IPS-18c (cell line): Measurements from ENCODE around the gene UBE2QL1.
"Not testable (repeated sequence)": the region's sequence is repeated elsewhere in the genome, so short reads cannot be mapped to it uniquely, and the experiment has no call there.

Experiments
- H3K4me3 ChIP-seq: 2 replicates; pipeline ENCODE4 v1.7.0; 2013; ENCODE audit warnings: low read depth, mild to moderate bottlenecking, low read length, moderate library complexity; ENCODE audit not compliant: insufficient read depth
- H3K9me3 ChIP-seq: one replicate; pipeline ENCODE4 v1.6.1; 2013; ENCODE audit warnings: mild to moderate bottlenecking, low read length, moderate library complexity; ENCODE audit not compliant: control insufficient read depth, insufficient read depth

UBE2QL1 gene

GRCh38 chr5:6501701-6502100 lies 53.0 kb downstream of the UBE2QL1 start:
- H3K9me3 ChIP-seq = no peaks in the 10 kb centered on the region
- no peak overlapping the region for H3K4me3 ChIP-seq

GRCh38 chr5:6502421-6502820 lies 53.8 kb downstream of the UBE2QL1 start:
- no peaks in the 10 kb centered on the region for H3K9me3 ChIP-seq
- H3K4me3 ChIP-seq = no peak overlapping the region

DNA sequence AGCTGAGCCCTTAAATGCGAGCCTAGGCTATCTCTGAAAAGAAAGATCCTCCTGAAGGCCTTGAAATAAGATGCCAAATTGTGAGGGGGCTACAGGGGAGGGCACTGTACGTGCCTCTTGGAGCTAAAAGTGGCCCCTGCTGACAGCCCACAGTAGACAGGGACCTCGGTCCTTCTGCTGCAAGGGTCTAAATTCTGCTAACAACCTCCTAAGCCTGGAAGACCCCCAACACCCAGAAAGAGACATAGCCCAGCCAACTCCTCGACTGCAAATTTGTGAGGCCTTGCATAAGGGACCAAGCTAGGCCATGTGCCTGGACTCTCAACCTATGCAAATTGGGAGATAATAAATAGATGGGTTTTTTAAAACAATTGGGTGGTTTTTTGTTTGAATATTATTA lies 54.7 kb downstream of the UBE2QL1 start:
- Histone ChIP-seq H3K9me3 (no peaks in the 10 kb centered on the region), H3K4me3 (no peak overlapping the region)

DNA sequence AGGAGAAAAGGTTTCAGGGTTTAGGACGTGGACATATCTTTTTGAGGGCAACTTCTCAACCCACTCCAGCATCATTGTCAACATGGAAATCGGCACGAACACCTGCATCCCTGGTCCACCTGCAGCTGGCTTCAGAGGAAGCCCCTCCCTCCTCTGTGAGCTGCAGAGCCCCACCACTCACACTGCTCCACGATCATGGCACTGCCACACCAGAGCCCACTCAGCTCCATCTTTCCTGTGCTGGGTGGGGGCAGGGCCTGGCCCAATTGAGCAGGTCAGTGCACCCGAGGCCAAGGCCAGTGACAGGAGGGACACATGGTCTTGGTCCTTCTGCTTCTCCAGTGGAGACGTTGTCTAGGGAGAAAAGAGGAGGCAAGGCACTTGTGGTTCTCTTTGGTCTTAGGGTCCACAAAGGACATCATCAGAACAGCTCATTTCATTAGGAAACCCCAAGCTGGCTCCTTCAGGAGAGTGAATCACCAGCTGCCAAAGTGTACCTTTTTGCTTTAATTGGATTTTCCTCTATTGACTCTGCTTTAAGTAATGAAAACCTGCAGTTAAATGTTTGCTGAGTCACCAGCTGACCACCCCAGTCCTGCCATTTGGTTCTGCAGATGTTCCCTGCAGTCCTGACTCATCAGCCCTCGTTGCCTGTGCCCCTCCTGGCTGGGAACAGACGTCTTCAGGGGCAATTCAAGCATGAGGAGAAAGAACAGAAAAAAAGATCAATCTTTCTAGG lies 56.2 kb downstream of the UBE2QL1 start:
- H3K4me3 ChIP-seq = no peak overlapping the region
- H3K9me3 ChIP-seq = no peaks in the 10 kb centered on the region

DNA sequence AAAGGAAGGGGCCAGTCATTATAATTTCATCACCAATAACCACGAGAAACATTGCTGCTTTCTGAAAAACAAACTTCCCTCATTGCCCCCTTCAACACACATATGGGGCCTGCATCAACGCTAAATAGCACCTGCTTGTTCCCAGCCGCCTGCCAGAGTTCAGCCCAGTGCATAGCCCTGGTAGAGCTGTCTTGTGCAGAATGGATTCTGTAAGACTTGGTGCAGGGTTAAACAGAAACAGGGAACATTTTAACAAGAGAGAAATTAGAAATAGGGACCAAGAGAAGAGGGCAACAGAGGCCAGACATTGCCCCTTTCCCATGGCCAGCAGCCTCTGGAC lies 56.7 kb downstream of the UBE2QL1 start:
- Histone ChIP-seq H3K9me3 (no peaks in the 10 kb centered on the region), H3K4me3 (no peak overlapping the region)

DNA sequence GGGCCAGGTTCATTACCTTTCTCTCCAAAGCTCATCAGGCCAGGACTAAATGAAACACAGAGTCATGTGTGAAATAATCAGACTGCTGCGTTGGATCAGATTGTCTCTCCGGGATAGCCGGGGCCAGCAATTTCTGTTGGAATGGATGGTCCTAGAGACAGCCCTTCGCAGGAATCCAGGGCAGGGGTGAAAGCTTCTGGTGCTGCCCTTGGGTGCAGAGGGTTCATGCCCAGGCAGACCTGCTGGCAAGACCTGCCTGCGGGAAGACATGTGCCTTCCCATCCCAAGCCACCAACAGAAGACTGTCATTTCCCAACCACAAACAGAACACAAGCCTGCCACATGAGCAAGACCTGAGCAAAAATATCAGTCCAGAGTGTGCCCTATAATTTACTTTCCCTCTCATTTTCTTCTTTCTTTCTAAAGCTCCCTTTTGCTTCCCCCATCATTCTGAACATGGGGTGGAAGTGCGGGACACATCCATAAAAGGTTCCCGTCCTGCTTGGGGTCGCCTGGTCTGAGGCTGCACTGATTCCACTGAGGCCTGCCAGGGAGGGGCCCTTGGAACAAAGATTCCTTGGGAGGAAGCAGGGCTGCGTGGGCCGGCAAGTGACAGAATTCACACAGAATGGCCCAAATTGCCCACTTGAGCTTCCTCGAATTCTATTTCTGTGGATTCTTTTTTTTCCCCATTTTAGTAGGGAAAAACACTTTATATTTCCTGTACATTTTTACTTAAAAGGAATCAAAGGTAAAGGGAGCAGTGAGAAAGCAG lies 57.3 kb downstream of the UBE2QL1 start:
- Histone ChIP-seq H3K4me3 (no peak overlapping the region), H3K9me3 (no peaks in the 10 kb centered on the region)

- Histone ChIP-seq H3K4me3 (no peak overlapping the region), H3K9me3 (no peaks in the 10 kb centered on the region)
These were observed 58.0 kb downstream of the UBE2QL1 start for GRCh38 chr5:6506611-6507010.

DNA sequence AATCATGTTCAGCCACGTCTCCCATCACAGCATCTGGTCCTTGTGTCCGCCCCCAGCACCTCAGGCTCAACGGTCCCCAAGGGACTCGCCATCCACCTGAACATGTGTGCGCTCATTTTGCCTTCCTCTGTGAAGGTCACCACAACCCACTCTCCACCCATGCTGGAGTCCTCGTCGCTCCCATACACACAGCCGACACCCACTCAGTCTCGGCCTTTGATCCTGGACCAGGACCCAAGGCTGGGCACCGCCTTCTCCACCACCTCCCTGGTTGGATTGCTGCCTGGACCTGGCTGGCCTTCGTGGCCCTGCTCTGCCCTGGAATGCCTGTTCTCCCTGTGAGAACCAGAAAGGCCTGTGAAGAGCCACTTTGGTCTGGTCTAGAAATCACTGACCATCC lies 60.3 kb downstream of the UBE2QL1 start:
- Histone ChIP-seq H3K4me3 (no peak overlapping the region), H3K9me3 (no peaks in the 10 kb centered on the region)

GRCh38 chr5:6510132-6510531 lies 61.5 kb downstream of the UBE2QL1 start:
- Histone ChIP-seq H3K4me3 (no peak overlapping the region), H3K9me3 (no peaks in the 10 kb centered on the region)

DNA sequence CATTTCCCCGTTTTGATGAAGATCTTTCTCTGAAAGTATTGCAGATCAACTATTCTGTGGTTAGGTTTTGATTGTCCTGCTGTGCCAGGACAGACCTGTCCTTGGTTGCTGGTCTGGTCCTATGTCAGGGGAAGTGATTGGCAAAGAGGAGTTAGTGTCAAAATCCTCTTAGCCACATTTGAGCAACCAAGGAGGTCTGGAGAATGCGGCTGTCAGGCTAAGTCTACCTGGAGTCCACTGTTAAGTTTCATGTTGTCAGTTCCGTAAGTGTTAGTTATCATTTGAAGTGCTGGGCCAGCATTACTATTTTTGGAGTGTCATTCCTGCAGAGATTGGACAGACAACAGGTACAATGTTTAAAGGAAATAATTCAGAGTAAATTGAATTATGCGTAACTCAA lies 62.3 kb downstream of the UBE2QL1 start:
- Histone ChIP-seq H3K9me3 (no peaks in the 10 kb centered on the region), H3K4me3 (no peak overlapping the region)

- H3K9me3 ChIP-seq = not testable (repeated sequence)
These were observed 67.2 kb downstream of the UBE2QL1 start for GRCh38 chr5:6515812-6516211.

DNA sequence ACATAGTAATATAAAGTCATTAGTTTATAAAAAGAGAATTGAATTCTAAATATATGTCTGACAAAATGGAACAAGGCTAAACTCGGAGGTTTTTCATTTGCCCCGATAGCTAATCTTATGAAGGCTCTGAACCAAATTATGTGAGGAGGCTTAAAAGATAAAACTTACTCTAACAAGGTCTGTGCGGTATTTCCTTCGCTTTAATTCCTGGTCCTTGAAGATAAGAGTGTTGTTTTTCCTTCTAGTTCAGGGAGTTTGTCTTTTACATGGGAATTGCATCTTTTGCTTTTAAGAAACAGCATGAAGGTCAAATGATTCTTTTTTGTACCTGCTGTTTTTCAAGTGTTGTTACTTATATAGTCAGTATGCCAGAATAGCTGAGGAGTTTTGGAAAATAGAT lies 68.2 kb downstream of the UBE2QL1 start:
- Histone ChIP-seq H3K9me3 (no peaks in the 10 kb centered on the region), H3K4me3 (no peak overlapping the region)

More at GRCh38 chr5:6515812-6516211, 67.2 kb downstream of the UBE2QL1 start:
- H3K4me3 ChIP-seq = not testable (repeated sequence)

DNA sequence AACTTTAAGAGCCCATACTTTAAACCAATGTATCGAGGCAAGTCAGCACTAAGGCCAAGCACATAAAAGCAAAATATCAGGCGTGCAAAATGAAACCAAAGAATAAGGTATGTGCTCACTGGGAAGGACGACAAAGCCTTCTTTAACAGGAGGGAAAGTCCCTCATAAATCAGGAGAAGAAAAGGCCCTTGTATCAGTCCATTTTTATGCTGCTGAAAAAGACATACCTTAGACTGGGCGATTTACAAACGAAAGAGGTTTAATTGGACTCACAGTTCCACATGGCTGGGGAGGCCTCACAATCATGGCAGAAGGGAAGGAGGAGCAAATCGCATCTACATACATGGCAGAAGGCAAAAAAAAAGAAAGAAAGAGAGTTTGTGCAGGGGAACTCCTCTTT lies 68.9 kb downstream of the UBE2QL1 start:
- H3K4me3 ChIP-seq = no peak overlapping the region
- no peaks in the 10 kb centered on the region for H3K9me3 ChIP-seq

- Histone ChIP-seq H3K9me3 (no peaks in the 10 kb centered on the region), H3K4me3 (no peak overlapping the region)
These were observed 69.8 kb downstream of the UBE2QL1 start for GRCh38 chr5:6518298-6519057.

- H3K4me3 ChIP-seq = no peak overlapping the region
- H3K9me3 ChIP-seq = no peaks in the 10 kb centered on the region
These were observed 71.5 kb downstream of the UBE2QL1 start for GRCh38 chr5:6520201-6520600.

- no peaks in the 10 kb centered on the region for H3K9me3 ChIP-seq
These were observed 73.7 kb downstream of the UBE2QL1 start for GRCh38 chr5:6522331-6522730.

GRCh38 chr5:6522923-6523322 lies 74.3 kb downstream of the UBE2QL1 start:
- no peaks in the 10 kb centered on the region for H3K9me3 ChIP-seq

More at GRCh38 chr5:6522331-6522730, 73.7 kb downstream of the UBE2QL1 start:
- H3K4me3 ChIP-seq = no peak overlapping the region

DNA sequence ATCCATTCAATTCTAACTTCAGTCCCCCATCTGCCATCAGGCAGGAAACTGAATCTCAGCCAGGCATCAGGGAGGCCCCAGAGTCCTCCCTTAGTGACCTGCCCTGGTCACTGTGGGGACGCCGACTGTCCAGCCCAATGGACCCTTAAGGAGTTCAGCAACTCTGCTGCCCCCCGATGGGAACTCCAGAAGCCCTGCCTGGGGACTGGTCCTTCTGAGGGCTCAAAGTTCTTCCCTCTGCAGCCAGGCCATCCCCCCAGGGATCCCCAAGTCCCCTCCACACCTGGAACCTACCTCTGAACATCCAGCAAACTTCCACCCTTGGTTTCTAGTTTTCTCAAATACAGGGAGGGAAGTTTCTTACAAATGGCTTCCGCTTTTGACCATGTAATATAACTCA lies 76.8 kb downstream of the UBE2QL1 start:
- Histone ChIP-seq H3K9me3 (no peaks in the 10 kb centered on the region), H3K4me3 (no peak overlapping the region)

More at GRCh38 chr5:6522923-6523322, 74.3 kb downstream of the UBE2QL1 start:
- no peak overlapping the region for H3K4me3 ChIP-seq
